Lung (tissue), 12 donors: ENCODE measurements around the gene MST1. TPM values are rescaled to one million over a fixed set of nuclear protein-coding genes. Genes with fewer than 3 reads are reported as not detected.

Source experiments
- ATAC-seq: fragments of 200-7000 bp; cut with Tn5 transposase; one replicate; pipeline ENCODE4 v1.9.1; 2020; ENCODE audit warnings: moderate number of reproducible peaks; ENCODE audit not compliant: insufficient read depth, low FRiP score
- DNase-seq, 3 donors: peaks; one replicate each; pipeline ENCODE4 v3.0.0-alpha.2; 2013 to 2017
- H3K27ac ChIP-seq, 2 donors: one replicate each; pipeline ENCODE4 v1.5.1; 2013; ENCODE audit warnings: mild to moderate bottlenecking in 2 of 2, moderate library complexity in 2 of 2, control low read depth in 1 of 2, inconsistent platforms in 1 of 2, low read depth in 1 of 2, low read length in 1 of 2
- H3K27me3 ChIP-seq, 3 donors: one replicate each; pipeline ENCODE4 v1.5.1; 2013; ENCODE audit warnings: low read length in 2 of 3; ENCODE audit not compliant: control insufficient read depth in 3 of 3, insufficient read depth in 3 of 3
- H3K36me3 ChIP-seq, 4 donors: one replicate each; pipeline ENCODE4 v1.5.1; 2013; ENCODE audit warnings: low read length in 4 of 4, mild to moderate bottlenecking in 1 of 4, moderate library complexity in 1 of 4; ENCODE audit not compliant: control insufficient read depth in 4 of 4, insufficient read depth in 4 of 4
- H3K4me1 ChIP-seq, 5 donors: one replicate each; pipeline ENCODE4 v1.5.1; 2013; ENCODE audit warnings: low read length in 5 of 5, mild to moderate bottlenecking in 2 of 5, moderate library complexity in 1 of 5; ENCODE audit not compliant: control insufficient read depth in 5 of 5, insufficient read depth in 5 of 5
- H3K4me3 ChIP-seq: one replicate; pipeline ENCODE4 v1.5.1; 2013; ENCODE audit warnings: mild to moderate bottlenecking, control low read depth, moderate library complexity
- H3K9ac ChIP-seq, 2 donors: one replicate each; pipeline ENCODE4 v1.5.1; 2013; ENCODE audit warnings: low read length in 2 of 2, control low read depth in 1 of 2; ENCODE audit not compliant: insufficient read depth in 1 of 2
- H3K9me3 ChIP-seq, 4 donors: one replicate each; pipeline ENCODE4 v1.5.1; 2013; ENCODE audit warnings: low read length in 3 of 4, mild to moderate bottlenecking in 1 of 4, moderate library complexity in 1 of 4; ENCODE audit not compliant: control insufficient read depth in 4 of 4, insufficient read depth in 3 of 4
- CTCF ChIP-seq: IDR thresholded peaks from 2 replicates; pipeline ENCODE4 v1.5.1; 2012; ENCODE audit warnings: mild to moderate bottlenecking; ENCODE audit errors: control extremely low read depth, extremely low read depth
- WGBS, 2 donors: extraction: QIAGEN DNeasy Blood & Tissue Kit; methylation state at CpG; one replicate each; pipeline ENCODE4 v1.1.7; 2013; 5-methylcytosine and 5-hydroxymethylcytosine counted together
- polyA plus RNA-seq, 2 donors: library from polyadenylated mRNA; stranded (reverse); fragments of 200-250 nt; gene quantifications; one replicate each; pipeline ENCODE4 v1.2.1, GENCODE V29; 2013
- total RNA-seq, 2 donors: library from RNA; depleted of rRNA in 1 of 2; stranded (reverse); fragments of >200 nt in 1 of 2; gene quantifications; one replicate each; pipeline ENCODE4 v1.2.1, GENCODE V29; 2014 to 2021
- donor health status: control.
- donor health status: control.
- donor health status: Bipolar disorder and iron deficiency.
- donor health status: healthy.
- donor health status: DM: yes; HTN: yes; CAD: no.

The MST1 gene
- total and polyA plus RNA-seq, 4 donors, result 8.3 to 27.0 (median 17.2) TPM

- no peak for ATAC-seq
- Histone ChIP-seq H3K36me3 (no peaks in the 10 kb centered on the region), H3K9ac (no peak overlapping the region), H3K27ac (no peak overlapping the region), H3K27me3 (no peaks in the 10 kb centered on the region), H3K9me3 (no peaks in the 10 kb centered on the region), H3K4me1 (peaks cover 0 to 5% (median 0%) of the 10 kb centered on the region in 5 donors), H3K4me3 (no peak overlapping the region)
- no peak for TF ChIP-seq CTCF
- 58 to 82% methylated on average over 5 of the region's 5 CpGs for WGBS, 2 donors
- no peak for DNase-seq
Observed at GRCh38 chr3:49668861-49669260, 20.4 kb downstream of the MST1 start.

GRCh38 chr3:49668414-49668797, 20.9 kb downstream of the MST1 start:
- H3K36me3 ChIP-seq, result no peaks in the 10 kb centered on the region
- no peak for TF ChIP-seq CTCF
- 40% methylated on average over 5 of the region's 5 CpGs for WGBS, 2 donors
- H3K27ac ChIP-seq, result no peak overlapping the region
- H3K9ac ChIP-seq, result no peak overlapping the region
- peaks cover 0 to 4% (median 0%) of the 10 kb centered on the region in 5 donors for H3K4me1 ChIP-seq
- no peak for ATAC-seq
- no peak overlapping the region for H3K4me3 ChIP-seq
- DNase-seq, result no peak
- H3K9me3 ChIP-seq, result no peaks in the 10 kb centered on the region
- H3K27me3 ChIP-seq, result no peaks in the 10 kb centered on the region

- Histone ChIP-seq H3K36me3 (no peaks in the 10 kb centered on the region), H3K27ac (no peak overlapping the region), H3K27me3 (no peaks in the 10 kb centered on the region), H3K9ac (no peak overlapping the region), H3K4me1 (no peaks in the 10 kb centered on the region), H3K9me3 (no peaks in the 10 kb centered on the region), H3K4me3 (no peak overlapping the region)
- no peak for ATAC-seq
- no peak for TF ChIP-seq CTCF
- 83% methylated on average over 25 of the region's 25 CpGs for WGBS, 2 donors
- DNase-seq, result no peak
Observed at GRCh38 chr3:49667701-49668413, 21.4 kb downstream of the MST1 start.

GRCh38 chr3:49666592-49666991, 22.7 kb downstream of the MST1 start:
- TF ChIP-seq CTCF, result no peak
- Histone ChIP-seq H3K4me1 (no peaks in the 10 kb centered on the region), H3K9ac (no peak overlapping the region), H3K4me3 (no peak overlapping the region), H3K36me3 (no peaks in the 10 kb centered on the region), H3K27me3 (no peaks in the 10 kb centered on the region), H3K27ac (no peak overlapping the region), H3K9me3 (no peaks in the 10 kb centered on the region)
- ATAC-seq (no peak), DNase-seq (no peak)
- 58 to 74% methylated on average over 8 of the region's 8 CpGs for WGBS, 2 donors
